Activated CD8-positive, alpha-beta memory T cell treated with anti-CD3 and anti-CD28 coated beads for 36 hours (primary cell): Measurements from ENCODE around the gene OAS2. TPM values are rescaled to one million over a fixed set of nuclear protein-coding genes. Genes with fewer than 3 reads are reported as not detected.

Experiments
- CTCF ChIA-PET: fragments of 350-600 bp; sonication (Branson Sonifier 250); formaldehyde crosslinking; loops from one replicate; lab custom pipeline; 2021; ENCODE audit warnings: antibody characterized with exemption; lab: Charles Lee
- POLR2A ChIA-PET: fragments of 350-600 bp; sonication (Branson Sonifier 250); formaldehyde crosslinking; loops from one replicate; lab custom pipeline; 2021; ENCODE audit warnings: antibody characterized with exemption; lab: Charles Lee
- total RNA-seq, 2 experiments: library from RNA; stranded (reverse); gene quantifications; one replicate each; pipeline ENCODE4 v1.2.3, GENCODE V29; 2021

The OAS2 gene
- total RNA-seq, 2 experiments from 2014 or later: 44.7 to 51.9 TPM

DNA sequence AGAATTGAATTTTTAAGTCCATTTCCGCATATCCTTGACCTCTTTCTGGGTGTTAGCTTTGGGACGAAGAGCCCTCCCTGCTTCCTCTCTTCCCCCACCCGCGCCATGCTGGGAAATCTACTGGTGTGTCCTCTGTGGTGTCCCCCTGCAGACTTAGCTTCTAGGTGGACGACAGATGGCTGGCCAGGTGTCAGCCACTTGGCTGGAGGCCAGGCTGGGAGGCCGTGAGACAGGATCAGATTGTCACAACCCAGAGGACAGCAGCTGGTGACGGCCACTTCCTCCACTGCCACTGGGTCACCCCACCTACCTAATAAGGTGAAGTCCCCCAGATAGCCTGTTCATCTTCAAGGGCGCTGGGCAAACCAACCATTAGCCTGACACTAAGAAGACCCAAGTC is 64.9 kb downstream of the OAS2 start:
- ChIA-PET POLR2A (no interaction called here), CTCF (interaction anchor here (1.1 kb wide), 1 partner anchor 50 kb away, joined by 3 read pairs; no protein-coding TSS in a partner anchor)

DNA sequence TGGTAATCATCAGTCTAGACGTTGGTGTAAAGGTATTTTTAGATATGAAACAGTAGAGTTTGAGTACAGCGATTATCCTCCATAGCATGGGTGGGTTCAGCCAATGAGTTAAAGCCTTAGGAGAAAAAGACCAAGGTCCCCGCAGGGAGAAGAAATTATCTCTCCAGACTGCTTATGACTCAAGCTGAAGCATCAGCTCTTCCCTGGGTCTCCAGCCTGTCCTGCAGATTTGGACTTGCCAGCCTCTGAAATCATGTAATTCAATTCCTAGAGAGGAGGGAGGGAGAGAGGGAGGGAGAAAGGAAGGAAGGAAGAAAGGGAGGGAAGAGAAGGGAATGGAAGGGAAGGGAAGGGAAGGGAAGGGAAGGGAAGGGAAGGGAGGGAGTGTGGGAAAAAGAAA is 66.2 kb downstream of the OAS2 start:
- ChIA-PET POLR2A (no interaction called here), CTCF (interaction anchor here (0.6 to 1.1 kb wide), 2 partner anchors 51 to 77 kb away, joined by 3 to 4 read pairs; no protein-coding TSS in a partner anchor)

DNA sequence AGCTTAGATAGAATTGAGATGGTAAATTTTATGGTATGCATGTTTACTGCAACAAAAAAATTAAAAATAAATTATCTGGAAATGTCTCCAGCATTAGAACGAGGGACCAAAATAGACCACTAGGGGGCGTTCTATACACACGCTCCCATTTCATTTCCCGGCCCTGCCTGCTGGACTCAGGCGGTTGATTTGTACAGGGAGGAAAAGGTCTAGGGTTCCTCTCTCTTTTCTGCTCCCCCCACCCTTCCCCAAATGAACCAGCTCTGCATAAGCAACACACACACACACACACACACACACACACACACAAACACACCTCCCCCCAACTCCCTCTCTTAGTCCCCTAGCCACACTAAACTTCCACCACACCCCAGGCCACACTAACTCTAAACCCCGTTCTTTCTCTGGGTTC is 70.4 kb downstream of the OAS2 start:
- ChIA-PET POLR2A (no interaction called here), CTCF (interaction anchor here (0.6 to 3.7 kb wide), 17 partner anchors 13 to 137 kb away, joined by 3 to 29 read pairs (median 4); partner anchors contain the start of genes DDX54, RASAL1 and RITA1)

DNA sequence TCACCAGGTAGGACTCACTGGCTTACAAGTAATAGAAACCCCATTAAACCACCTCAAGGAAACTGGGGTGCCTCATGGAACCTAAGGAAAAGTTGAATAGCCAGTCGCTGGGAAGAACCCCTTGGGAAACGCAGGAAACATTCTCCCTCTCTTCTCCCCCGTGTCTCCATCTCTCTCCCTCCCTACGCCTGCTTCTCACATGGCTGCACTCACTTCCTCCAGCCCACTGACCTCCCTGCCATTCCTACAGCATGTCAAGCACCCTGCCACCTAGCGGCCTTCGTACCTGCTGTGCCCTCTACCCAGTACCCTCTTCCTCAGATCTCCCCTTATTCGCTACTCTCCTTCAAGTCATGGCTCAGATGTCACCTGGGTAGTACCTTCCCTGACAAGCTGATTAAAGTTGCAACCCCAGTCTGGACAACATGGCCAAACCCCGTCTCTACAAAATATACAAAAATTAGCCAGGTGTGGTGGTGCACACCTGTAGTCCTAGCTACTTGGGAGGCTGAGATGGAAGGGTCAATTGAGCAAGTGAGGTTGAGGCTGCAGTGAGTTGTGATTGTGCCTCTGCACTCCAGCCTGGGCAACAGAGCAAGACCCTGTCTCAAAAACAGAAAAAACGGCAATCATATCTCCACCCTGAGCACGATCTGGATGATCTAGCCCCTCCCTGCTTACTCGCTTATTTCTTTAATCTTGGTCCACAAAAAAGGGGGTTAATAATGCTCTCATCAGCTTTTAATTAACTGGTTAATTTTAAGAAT is 71.8 kb downstream of the OAS2 start:
- POLR2A ChIA-PET: no interaction called here
- CTCF ChIA-PET: interaction anchor here (0.6 to 3.7 kb wide), 5 partner anchors 11 to 124 kb away, joined by 3 to 29 read pairs (median 4); no protein-coding TSS in a partner anchor

DNA sequence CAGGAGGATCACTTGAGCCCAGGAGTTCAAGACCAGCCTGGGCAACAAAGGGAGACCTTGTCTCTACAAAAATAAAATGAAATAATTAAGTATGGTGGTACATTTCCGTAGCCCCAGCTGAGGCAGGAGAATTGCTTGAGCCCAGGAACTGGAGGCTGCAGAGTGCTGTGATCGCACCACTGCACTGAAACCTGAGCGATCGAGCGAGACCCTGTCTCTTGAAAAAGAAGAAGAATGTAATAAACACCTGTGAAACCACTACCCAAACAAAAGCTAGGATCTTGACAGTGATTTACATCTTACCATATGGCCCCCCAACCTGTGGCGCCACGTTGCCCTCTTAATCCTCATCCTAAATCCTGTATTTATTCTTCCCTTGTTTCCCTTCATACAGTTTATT is 72.5 kb downstream of the OAS2 start:
- POLR2A ChIA-PET: no interaction called here
- CTCF ChIA-PET: interaction anchor here (0.6 to 3.7 kb wide), 4 partner anchors 10 to 124 kb away, joined by 3 to 29 read pairs (median 13); no protein-coding TSS in a partner anchor

DNA sequence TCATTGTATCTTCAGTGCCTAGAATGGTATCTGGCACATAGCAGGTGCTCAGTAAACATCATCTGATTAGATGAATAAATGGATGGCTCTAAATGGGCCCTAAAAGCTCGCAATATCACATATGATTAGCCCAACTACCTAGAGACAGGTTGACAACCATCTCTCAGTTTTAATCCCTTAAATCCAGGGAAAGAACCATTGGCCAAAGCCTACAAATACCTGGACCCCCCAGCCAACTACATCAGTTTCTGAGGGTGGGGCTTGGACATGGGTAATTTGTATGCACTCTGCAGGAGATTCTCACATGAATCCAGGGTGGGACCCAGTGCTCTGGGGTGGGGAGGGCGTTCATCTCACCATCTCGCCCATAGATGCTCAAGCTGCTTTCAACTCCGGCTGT is 73.4 kb downstream of the OAS2 start:
- ChIA-PET POLR2A (no interaction called here), CTCF (interaction anchor here (0.6 to 3.7 kb wide), 3 partner anchors 9 to 535 kb away, joined by 3 to 22 read pairs (median 3); no protein-coding TSS in a partner anchor)

DNA sequence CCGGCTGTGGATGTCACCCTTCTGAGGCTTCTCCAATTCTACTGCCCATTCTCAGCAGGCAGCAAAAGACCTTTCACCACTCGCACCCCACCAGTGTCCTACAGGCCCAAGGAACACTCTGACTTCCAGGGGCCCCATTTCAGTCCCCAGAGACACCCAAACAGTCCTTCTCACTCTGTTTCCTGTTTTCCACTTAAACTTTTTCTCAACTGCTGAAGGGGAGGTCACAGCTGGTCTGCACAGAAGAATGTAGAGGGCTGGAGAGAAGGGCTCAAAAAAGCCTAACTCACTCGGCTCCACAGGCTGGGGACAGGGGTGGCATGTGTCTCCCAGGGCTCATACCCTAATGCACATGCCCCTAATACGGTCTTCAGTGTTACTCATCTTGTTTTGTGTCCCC is 74.0 kb downstream of the OAS2 start:
- CTCF ChIA-PET: no interaction called here
- POLR2A ChIA-PET: no interaction called here

DNA sequence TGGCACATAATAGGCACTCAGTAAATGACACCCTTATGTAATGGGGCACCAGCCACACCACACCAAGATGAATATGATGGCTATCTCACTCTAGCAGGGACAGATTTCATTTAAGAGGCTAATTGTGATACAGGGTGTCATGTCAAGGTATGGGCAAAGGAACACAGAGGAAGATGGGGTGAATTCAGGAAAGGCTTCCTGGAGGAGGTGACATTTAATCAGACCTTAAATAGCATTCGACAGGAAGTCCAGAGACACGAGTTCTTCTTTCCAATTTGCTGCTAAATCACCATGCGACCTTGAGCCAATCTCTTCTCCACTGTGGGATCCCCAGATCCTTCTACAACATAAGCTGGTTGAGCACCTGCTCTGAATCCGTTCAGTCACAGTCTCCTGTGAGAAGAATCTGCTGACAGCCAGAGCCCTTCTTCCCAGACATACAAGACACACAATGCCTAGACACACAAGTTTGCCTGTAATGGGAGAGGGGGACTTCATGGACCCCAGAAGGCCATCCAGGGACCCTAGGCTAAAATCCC is 76.7 kb downstream of the OAS2 start:
- POLR2A ChIA-PET: interaction anchor here (0.7 kb wide), 1 partner anchor 122 kb away, joined by 6 read pairs; no protein-coding TSS in a partner anchor

DNA sequence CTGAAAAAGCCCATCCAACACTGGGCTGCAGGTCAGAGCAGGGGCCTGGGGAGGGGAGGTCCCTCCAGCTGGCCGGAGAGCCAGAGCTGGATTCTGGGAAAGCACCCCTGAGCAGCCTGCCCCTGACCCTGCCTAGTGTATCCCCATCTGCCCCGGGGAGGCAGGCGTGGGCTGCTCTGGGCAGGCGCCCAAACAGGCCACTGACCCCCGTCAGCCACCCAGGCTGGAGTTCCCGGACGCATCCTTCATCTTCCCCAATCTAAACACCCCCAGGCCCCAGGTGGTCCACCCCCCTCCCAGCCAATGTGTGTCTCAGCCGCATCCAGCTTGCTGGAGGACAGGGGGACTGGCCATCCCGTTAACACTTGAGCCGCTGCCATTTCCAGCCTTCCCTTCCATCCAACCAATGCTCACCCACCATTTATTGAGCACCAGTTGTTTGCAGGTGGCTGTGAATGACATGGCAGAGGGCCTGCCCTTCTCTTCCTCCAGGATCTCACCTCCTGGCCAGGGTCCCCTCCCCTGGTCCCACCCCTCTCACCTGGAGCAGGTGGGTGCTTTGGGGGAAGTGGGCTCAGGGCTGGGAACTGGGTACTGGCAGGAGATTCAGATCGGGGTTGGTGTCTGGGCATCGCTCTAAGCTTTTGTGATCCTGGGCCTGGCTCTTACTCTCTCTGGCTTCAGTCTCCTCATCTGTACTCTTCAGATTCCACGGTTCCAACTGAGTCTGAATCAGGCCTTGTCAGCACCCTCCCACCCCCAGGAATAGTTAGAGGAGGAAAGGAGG is 77.5 kb downstream of the OAS2 start:
- ChIA-PET CTCF (interaction anchor here (1.0 kb wide), 1 partner anchor 15 kb away, joined by 3 read pairs; no protein-coding TSS in a partner anchor), POLR2A (no interaction called here)

More for the DNA sequence above, 76.7 kb downstream of the OAS2 start:
- CTCF ChIA-PET: interaction anchor here (0.7 to 1.0 kb wide), 2 partner anchors 16 to 73 kb away, joined by 3 read pairs; no protein-coding TSS in a partner anchor

DNA sequence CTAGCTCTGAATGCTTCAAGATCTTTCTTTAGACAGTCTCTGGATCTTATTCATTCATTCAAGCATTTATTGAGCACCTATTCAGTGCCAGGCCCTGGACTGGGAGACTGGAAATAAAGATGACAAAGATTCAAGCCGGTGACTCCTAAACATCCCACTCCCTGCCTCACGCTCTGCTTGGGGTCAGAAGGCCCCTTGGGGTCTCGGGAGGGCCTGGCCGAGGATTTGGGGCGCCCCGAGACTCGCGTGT is 78.0 kb downstream of the OAS2 start:
- CTCF ChIA-PET: no interaction called here
- POLR2A ChIA-PET: no interaction called here

DNA sequence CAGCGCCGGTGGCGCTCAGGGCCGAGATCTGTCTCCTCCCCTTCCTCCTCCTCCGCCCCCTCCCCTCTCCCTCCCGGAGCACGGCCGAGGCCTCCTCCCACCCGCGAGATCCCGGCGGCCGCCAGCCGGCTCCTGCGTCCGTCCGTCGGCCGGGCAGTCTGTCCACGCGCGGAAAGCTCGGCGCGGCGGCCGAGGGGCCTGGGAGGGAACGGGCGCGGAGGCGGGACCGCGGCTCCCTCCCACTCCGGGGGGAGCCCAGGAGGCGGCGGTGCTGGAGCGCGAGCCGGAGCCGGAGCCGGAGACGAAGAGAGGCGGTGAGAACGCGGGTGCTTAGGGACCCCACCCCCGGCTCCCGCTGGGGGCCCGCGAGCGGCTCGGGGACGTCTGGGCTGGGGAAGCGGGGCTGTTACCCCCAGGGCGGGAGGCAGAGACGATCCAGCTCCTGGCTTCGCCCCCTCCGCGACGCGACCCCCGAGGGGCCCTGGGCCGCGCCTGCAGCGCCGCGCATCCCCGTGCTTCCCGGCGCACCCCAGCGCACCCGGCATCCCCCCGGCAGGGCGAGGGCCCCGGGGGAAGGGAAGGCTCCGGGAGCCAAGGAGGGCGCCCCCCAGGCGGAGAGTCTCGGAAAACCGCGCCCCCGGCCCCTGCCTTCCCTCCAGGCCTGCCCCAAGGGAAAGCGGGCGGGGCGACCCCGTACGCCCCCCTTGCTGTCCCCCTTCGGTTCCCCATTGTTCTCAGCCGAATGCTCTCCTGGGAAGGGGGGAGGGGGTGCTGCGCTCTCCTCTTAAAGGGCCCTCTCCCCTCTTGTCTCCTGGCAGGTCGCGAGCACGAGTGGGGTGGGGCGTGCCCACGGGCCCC is 78.5 kb downstream of the OAS2 start, which contains the start of gene DTX1:
Gene DTX1, plus strand, starts transcription at position 100 of the 858 bp plus-strand sequence. CDS start 1,463 bp downstream, outside the sequence.
- CTCF ChIA-PET: no interaction called here
- POLR2A ChIA-PET: interaction anchor here (0.7 kb wide), 1 partner anchor 73 kb away, joined by 5 read pairs; no protein-coding TSS in a partner anchor

DNA sequence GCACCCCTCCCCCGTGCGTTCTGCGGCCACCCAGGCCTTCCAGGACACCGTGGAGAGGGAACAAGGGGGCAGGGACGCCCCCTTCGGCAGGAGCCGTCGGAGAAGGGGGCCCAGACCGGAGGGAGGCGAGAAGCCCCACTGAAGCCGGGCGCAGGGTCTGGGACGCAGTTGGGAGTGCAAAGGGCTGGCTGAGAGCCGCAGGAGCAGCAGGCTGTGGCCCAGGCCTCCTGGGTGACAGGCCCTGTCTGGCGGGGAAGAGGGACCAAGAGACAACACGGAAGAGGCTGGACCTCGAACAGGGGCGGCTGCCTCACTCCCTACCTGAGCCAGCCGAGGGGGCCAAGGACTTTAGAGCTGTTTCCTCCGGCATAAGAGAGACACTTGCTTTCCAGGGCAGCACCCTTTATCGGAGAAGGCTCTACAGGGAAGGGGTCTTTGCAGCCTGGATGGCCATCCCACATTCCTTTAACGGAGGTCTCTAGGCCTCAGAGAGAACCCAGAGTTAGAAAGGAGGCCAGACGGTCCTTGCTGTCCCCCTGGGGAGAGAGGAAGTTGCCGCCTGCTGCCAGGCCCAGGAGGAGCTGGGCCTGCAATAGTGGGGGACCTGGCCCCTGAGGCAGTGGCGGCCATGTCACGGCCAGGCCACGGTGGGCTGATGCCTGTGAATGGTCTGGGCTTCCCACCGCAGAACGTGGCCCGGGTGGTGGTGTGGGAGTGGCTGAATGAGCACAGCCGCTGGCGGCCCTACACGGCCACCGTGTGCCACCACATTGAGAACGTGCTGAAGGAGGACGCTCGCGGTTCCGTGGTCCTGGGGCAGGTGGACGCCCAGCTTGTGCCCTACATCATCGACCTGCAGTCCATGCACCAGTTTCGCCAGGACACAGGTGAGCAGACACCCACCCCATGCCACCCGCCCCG is 79.5 kb downstream of the OAS2 start:
- ChIA-PET CTCF (interaction anchor here (1.1 kb wide), 1 partner anchor 65 kb away, joined by 3 read pairs; no protein-coding TSS in a partner anchor), POLR2A (no interaction called here)

DNA sequence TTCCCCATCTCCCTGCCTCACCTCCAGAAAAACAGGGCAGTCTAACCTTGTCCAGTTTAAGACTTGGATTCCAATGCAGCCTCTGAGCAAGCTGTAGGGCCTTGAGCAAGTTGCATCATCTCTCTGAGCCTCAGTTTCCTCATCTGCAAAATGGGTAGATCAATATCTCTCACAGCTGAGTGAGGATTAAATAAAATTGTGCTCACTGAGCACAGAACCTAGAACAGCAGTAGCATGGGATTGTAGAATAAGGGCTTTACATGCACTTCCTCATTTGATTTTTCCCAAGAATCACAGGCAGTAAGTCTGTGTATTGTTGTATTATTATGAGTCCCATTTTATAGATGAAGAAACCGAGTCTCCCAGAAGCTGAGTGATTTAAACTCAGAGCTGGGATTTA is 80.2 kb downstream of the OAS2 start:
- ChIA-PET CTCF (interaction anchor here (1.1 kb wide), 1 partner anchor 66 kb away, joined by 3 read pairs; no protein-coding TSS in a partner anchor), POLR2A (no interaction called here)

DNA sequence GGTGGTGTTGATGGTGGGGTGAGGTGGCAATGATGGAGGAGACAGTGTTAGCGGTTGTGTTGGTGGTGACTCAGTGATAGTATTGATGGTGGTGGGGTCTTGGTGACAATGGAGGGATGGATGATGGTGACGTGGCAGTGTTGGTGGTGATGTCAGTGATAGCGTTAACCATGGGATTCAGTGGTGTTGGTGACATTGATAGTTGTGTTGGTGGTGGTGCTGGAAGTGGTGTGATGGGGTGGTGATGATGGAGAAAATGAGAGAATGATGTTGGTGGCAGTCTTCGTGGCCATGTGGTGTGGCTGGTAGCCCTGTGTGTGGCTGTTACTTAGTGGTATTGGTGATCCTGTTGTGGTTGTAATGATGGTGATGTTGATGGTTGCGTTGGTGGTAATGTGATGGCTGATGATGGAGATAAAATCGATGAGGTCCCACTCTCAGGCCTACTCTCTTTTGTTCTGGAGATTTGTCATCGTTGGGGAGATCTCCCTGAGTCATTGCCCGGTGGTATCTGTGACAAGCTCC is 80.8 kb downstream of the OAS2 start:
- ChIA-PET POLR2A (no interaction called here), CTCF (no interaction called here)

DNA sequence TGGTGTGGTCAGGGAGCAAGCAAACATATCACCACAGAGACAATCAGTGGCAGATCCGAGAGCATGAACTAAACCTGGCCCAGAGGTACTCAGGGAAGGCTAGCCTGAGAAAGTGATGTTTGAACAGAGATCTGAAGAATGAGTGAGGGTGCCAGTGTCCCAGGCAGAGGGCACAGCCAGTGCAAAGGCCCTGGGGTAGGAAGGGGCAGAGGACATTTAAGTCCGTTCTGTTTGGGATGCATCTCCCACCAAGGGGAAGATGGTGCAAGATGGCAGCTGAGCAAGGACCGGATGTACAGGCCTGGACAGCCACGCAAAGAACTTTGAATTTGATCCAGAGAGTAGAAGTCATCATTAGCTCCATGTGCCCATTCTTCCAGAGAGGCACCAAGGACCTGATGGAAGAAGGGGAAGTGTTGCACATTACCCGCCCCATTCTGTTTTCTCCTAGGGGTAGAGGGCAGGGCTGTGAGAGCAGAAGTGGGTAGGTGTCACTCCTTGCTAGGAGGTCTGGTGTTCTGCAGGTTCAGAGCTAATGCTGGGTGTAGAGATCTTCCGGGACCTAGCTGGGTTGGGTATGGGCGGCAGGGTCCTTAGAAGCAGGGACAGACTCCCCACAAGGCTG is 82.1 kb downstream of the OAS2 start:
- ChIA-PET POLR2A (no interaction called here), CTCF (interaction anchor here (1.6 kb wide), 1 partner anchor 10 kb away, joined by 3 read pairs; no protein-coding TSS in a partner anchor)

DNA sequence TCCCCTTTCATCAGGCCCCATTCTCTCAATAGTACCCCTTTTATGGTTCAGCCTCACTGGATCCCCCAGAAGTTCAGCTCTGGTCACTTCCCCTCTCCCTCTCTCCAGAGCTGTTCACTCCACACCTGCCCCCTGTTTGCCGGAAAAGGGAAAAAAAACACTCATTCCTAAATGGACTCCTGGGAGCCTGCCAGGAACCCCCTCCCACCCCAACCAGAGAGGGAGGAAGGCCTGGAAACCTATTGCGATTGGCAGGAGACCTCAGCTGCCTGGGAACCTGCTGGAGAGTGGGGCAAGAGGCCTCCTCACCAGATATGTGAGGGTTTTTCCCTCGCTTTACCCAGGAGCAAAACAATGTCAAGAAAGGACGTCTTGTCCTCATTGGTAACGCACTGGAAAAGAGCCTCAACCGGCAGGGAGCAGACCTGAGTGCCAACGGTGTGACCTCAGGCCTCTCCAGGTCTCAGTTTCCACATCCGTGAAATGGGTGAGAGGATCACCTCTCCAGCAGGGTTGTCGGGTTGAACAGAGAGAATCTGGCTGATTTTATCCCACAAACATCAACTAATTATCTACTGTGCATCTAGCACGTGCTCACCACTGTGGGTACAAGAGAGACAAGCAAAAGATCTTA is 82.9 kb downstream of the OAS2 start:
- ChIA-PET POLR2A (interaction anchor here (0.6 kb wide), 1 partner anchor 47 kb away, joined by 4 read pairs; no protein-coding TSS in a partner anchor), CTCF (interaction anchor here (1.2 to 1.6 kb wide), 2 partner anchors 10 to 92 kb away, joined by 3 read pairs; no protein-coding TSS in a partner anchor)
